Caco-2 (cell line): ENCODE results near the gene NELFCD. TPM values are rescaled to one million over a fixed set of nuclear protein-coding genes. Genes with fewer than 3 reads are reported as not detected.
A peak's percentile ranks its signal among the peaks of the same experiment; 100 is the strongest.

Source experiments
- BruUV-seq: library from RNA; stranded (reverse); fragments of 400-500 nt; replicated peaks from 2 replicates; lab custom pipeline; 2021; lab: Mats Ljungman, UMichigan
- CTCF ChIA-PET: fragments of 300-600 bp; sonication (Branson Sonifier 250); formaldehyde crosslinking; loops from one replicate; lab custom pipeline; 2022; ENCODE audit warnings: antibody characterized with exemption; lab: Charles Lee
- POLR2A ChIA-PET: fragments of 300-600 bp; sonication (Branson Sonifier 250); formaldehyde crosslinking; loops from one replicate; lab custom pipeline; 2022; ENCODE audit warnings: antibody characterized with exemption; lab: Charles Lee
- DNase-seq, 2 experiments: peaks; one replicate each; pipeline versions ENCODE4 v3.0.0 to v3.0.0-alpha.2; 2020 to 2022
- H3K27me3 ChIP-seq: replicated peaks from 2 replicates; pipeline ENCODE4 v1.6.0; 2011; ENCODE audit warnings: low read length; ENCODE audit not compliant: control insufficient read depth, insufficient read depth
- H3K36me3 ChIP-seq: 2 replicates; pipeline ENCODE4 v1.5.1; 2011; ENCODE audit warnings: low read length; ENCODE audit not compliant: control insufficient read depth, insufficient read depth
- H3K4me1 ChIP-seq: fragments of 250-450 bp; sonication (Bioruptor Pico); 2 replicates; pipeline ENCODE4 v1.5.1; 2020; ENCODE audit warnings: mild to moderate bottlenecking
- H3K4me3 ChIP-seq: 2 replicates; pipeline ENCODE4 v1.5.1; 2011; ENCODE audit warnings: low read depth, mild to moderate bottlenecking, control low read depth, low read length
- H3K9me3 ChIP-seq: fragments of 250-450 bp; sonication (Bioruptor Pico); 2 replicates; pipeline ENCODE4 v1.5.1; 2020; ENCODE audit warnings: mild to moderate bottlenecking, moderate library complexity
- H3K27ac Mint-ChIP-seq: one replicate; pipeline ENCODE4 v1.8.0; 2022; ENCODE audit warnings: mixed read lengths; ENCODE audit not compliant: unreplicated experiment
- H3K27me3 Mint-ChIP-seq: one replicate; pipeline ENCODE4 v1.8.0; 2022; ENCODE audit warnings: mixed read lengths; ENCODE audit not compliant: insufficient read depth, unreplicated experiment
- H3K36me3 Mint-ChIP-seq: one replicate; pipeline ENCODE4 v1.8.0; 2022; ENCODE audit warnings: mild to moderate bottlenecking, mixed read lengths; ENCODE audit not compliant: insufficient read depth, unreplicated experiment
- H3K4me1 Mint-ChIP-seq: one replicate; pipeline ENCODE4 v1.8.0; 2022; ENCODE audit warnings: low read depth, mixed read lengths; ENCODE audit not compliant: unreplicated experiment
- H3K4me3 Mint-ChIP-seq: one replicate; pipeline ENCODE4 v1.8.0; 2022; ENCODE audit warnings: mild to moderate bottlenecking, moderate library complexity, mixed read lengths; ENCODE audit not compliant: unreplicated experiment
- H3K9me3 Mint-ChIP-seq: one replicate; pipeline ENCODE4 v1.8.0; 2022; ENCODE audit warnings: mixed read lengths; ENCODE audit not compliant: unreplicated experiment
- CTCF ChIP-seq, 2 experiments: fragments of 200-600 bp in 1 of 2; IDR thresholded peaks; 1 replicate in 1 of 2; 2 replicates in 1 of 2; pipeline versions ENCODE4 v1.5.1 to v1.8.0; 2011 to 2022; ENCODE audit warnings: antibody characterized with exemption in 1 of 2, control low read depth in 1 of 2, inconsistent platforms in 1 of 2, low read depth in 1 of 2, low read length in 1 of 2, mild to moderate bottlenecking in 1 of 2, moderate library complexity in 1 of 2; ENCODE audit not compliant: insufficient read depth in 1 of 2, severe bottlenecking in 1 of 2, unreplicated experiment in 1 of 2
- intact Hi-C: fragments of 100-400 bp; cut with micrococcal nuclease; formaldehyde crosslinking; loops from one replicate; pipeline ENCODE4 v1.10.0; 2022; ENCODE audit not compliant: unreplicated experiment
- total RNA-seq: library from RNA; stranded (reverse); gene quantifications from 2 replicates; pipeline ENCODE4 v1.2.3, GENCODE V29; 2022

NELFCD gene
- total RNA-seq, 1 experiment from 2014 or later, result 230 TPM

GRCh38 chr20:59003836-59004492 is 22.9 kb downstream of the NELFCD start:
- ChIA-PET CTCF (no interaction called here), POLR2A (interaction anchor here (1.5 kb wide), 1 partner anchor 28 kb away, joined by 4 read pairs; the partner anchor contains the start of gene ATP5F1E)
- Mint-ChIP-seq H3K4me1 (peaks cover 8% of the 10 kb centered on the region), H3K4me3 (peak overlapping the region; percentile 74), H3K27me3 (no peaks in the 10 kb centered on the region), H3K36me3 (peaks cover 50% of the 10 kb centered on the region), H3K27ac (no peak overlapping the region), H3K9me3 (no peaks in the 10 kb centered on the region)
- H3K27me3 ChIP-seq, result no peaks in the 10 kb centered on the region
- intact Hi-C loops, result no loop called here
- no peak for TF ChIP-seq CTCF (IDR thresholded peaks at IDR 0.05; ENCODE audit: insufficient read depth in 1 of 2, low read depth in 1 of 2, low read length in 1 of 2, severe bottlenecking in 1 of 2, unreplicated experiment in 1 of 2)
- H3K9me3 ChIP-seq, result no peaks in the 10 kb centered on the region
- H3K4me3 ChIP-seq, result no peak overlapping the region
- BruUV-seq, result no TSS peak
- peaks cover 14% of the 10 kb centered on the region for H3K36me3 ChIP-seq
- peak in 1 of 2 experiments; percentile 40 for DNase-seq
- peaks cover 24% of the 10 kb centered on the region for H3K4me1 ChIP-seq

- H3K36me3 Mint-ChIP-seq, result peaks cover 45% of the 10 kb centered on the region
- no peak overlapping the region for H3K27ac Mint-ChIP-seq
- intact Hi-C loops, result no loop called here
- TF ChIP-seq CTCF (IDR thresholded peaks at IDR 0.05; ENCODE audit: insufficient read depth in 1 of 2, low read depth in 1 of 2, low read length in 1 of 2, severe bottlenecking in 1 of 2, unreplicated experiment in 1 of 2), result no peak
- H3K4me3 Mint-ChIP-seq, result peak overlapping the region; percentile 74
- DNase-seq, result peak in 1 of 2 experiments; percentile 33
- no peaks in the 10 kb centered on the region for H3K9me3 Mint-ChIP-seq
- Histone ChIP-seq H3K4me3 (no peak overlapping the region), H3K4me1 (peaks cover 24% of the 10 kb centered on the region), H3K9me3 (no peaks in the 10 kb centered on the region), H3K27me3 (no peaks in the 10 kb centered on the region), H3K36me3 (peaks cover 14% of the 10 kb centered on the region)
- BruUV-seq, result no TSS peak
- H3K4me1 Mint-ChIP-seq, result peaks cover 8% of the 10 kb centered on the region
- no peaks in the 10 kb centered on the region for H3K27me3 Mint-ChIP-seq
- POLR2A ChIA-PET, result no interaction called here
- CTCF ChIA-PET, result no interaction called here
Observed at GRCh38 chr20:59004493-59004762, 23.4 kb downstream of the NELFCD start.

GRCh38 chr20:59004763-59005522 is 23.9 kb downstream of the NELFCD start:
- peaks cover 24% of the 10 kb centered on the region for H3K4me1 ChIP-seq
- Mint-ChIP-seq H3K27ac (no peak overlapping the region), H3K27me3 (no peaks in the 10 kb centered on the region), H3K36me3 (peaks cover 40% of the 10 kb centered on the region), H3K4me3 (peak overlapping the region; percentile 74), H3K4me1 (peaks cover 8% of the 10 kb centered on the region), H3K9me3 (no peaks in the 10 kb centered on the region)
- POLR2A ChIA-PET, result no interaction called here
- H3K27me3 ChIP-seq, result no peaks in the 10 kb centered on the region
- H3K36me3 ChIP-seq, result peaks cover 14% of the 10 kb centered on the region
- CTCF ChIA-PET, result no interaction called here
- no peak for TF ChIP-seq CTCF (IDR thresholded peaks at IDR 0.05; ENCODE audit: insufficient read depth in 1 of 2, low read depth in 1 of 2, low read length in 1 of 2, severe bottlenecking in 1 of 2, unreplicated experiment in 1 of 2)
- intact Hi-C loops, result no loop called here
- H3K4me3 ChIP-seq, result no peak overlapping the region
- BruUV-seq, result no TSS peak
- no peaks in the 10 kb centered on the region for H3K9me3 ChIP-seq
- peak in 1 of 2 experiments; percentile 41 for DNase-seq
